Measurements from ENCODE around the gene STIMATE.

Gene STIMATE

DNA sequence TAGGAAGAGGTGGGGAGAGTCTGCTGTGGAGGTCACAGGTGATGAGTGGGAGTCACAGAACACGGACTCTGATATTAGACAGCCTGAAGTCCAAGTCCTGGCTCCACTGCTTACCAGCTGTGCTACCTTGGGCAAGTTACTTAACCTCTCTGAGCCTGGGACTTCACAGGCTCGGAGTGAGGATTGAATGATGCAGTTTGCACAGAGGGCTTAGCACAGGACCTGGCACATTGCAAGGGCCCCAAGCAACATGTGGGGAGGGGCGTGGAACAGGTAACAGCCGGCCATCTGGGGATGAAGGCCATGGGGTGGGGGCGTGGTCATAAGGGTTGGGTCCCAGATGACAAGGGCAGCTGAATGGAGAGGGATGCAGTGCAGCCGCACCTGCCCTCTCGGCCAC, 107.0 kb downstream of the STIMATE start:
- no peak for DNase-seq (ENCODE audit: low spot score)

DNA sequence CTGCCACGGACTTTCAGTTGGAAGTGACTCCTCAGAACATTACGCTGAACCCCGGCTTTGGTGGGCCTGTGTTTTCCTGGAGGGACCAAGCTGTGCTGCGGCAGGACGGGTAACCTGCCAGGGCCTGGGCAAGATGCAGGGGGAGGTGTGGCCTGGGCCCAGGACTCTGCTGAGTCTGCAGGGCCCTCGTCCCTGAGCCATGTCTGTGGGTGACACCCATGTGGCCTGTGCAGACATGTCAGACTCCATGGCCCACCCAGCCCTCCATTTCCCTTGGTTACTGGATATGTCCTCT, 107.7 kb downstream of the STIMATE start:
- no peak for DNase-seq (ENCODE audit: low spot score)

DNA sequence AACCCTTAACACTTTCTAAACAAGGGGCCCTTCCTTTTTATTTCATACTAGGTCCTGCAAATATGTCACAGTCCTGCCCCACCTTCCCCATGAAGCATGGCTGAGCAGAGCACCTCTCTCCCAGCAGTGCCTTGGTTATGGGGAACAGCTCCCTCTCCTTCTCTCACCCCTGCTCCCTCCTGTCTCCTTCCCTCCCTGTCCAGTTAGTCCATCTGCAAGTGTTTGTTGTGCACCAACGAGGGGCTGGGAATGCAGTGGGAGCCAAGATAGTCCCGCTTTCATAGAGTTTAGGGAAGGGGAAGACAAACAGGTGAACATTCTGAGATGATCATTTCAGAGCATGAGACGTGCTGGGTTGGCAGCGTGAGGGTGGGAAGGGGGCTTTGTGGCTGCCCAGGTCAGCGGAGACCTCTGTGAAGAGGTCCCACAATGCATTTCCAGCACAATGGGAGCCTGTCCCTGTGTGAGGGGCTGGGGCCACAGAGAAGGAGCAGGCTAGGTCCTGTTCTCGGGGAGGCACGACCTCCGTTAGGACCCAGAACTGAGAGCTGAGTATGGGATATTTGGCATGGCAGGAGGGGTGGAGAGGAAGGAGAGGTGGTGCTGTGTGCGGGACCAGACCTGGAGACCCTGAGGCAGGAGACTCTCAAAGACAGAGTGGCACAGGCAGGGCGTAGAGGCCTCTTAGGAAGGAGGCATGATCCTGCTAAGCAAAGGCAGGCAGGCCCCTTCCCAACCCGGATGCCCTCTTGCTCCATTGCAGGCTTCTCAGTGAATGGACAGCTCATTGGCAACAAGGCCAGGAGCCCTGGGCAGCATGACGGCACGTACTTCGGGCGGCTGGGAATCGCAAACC, 108.2 kb downstream of the STIMATE start:
- no peak for DNase-seq (ENCODE audit: low spot score)

DNA sequence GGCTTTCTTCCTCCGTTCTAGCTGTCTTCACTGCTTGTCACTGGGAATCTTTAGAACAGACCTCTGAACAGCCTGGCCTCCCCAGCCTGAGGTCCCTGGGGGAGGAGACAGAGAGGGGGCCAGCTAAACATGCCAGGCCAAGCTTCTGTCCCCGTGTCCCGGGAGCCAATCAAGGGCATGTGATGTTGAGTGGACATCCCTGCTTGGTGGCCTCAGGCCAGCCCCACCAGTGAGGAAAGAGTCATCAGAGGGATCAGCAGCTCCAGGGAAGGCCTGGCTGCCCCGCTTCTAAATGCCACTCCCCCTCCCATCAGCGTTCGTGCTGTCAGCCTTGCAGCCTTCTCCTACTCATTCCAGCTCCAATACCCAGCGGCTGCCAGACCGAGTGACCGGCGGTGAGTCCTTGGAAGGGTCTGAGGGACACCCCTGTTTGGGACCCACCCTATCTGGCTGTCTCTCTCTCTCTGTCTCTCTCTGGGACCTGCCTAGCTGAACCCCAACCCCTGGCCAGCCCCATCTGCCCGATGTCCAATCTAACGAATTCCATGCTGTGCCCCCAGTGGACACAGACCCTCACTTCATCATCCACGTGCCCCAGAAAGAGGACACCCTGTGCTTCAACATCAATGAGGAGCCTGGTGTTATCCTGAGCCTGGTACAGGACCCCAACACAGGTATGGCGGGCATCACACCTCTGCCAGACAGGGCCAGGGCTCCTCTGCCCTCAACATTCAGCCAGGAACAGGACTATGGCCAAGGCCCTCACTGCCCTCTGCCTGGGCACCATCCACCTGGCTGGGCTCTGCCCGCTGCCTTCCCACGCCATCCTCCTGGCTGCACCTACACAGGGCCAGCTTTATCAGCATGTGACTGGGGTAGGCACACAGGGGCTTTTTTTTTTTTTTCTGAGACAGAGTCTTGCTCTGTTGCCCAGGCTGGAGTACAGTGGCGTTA, 109.4 kb downstream of the STIMATE start:
- DNase-seq (ENCODE audit: low spot score), result no peak

DNA sequence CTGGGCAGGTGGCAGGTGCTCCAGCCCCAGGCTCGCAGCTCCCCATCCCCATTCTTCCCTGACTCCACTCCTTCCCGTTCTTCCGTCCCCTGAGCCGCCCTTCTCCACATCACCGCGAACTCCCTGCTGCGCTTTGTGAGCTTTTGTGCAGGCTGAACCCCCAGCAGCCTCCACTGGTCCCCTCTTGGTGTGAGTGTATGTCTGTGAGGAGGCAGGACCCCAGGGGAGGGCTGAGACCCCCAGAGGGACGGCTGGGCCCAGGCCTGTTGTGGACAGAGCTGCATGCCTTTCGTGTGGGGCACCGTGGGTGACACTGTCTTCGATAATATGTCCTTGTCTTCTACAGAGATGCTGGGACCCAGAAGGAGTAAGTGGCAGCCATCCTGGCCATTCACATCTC, 110.1 kb downstream of the STIMATE start:
- DNase-seq (ENCODE audit: low spot score), result no peak

Measured in COLO829 (cell line).